Transverse colon (tissue), 4 donors: ENCODE results near the gene HSH2D. TPM values are rescaled to one million over a fixed set of nuclear protein-coding genes. Genes with fewer than 3 reads are reported as not detected.

Experiments used
- DNase-seq: peaks from one replicate; pipeline ENCODE4 v3.0.0-alpha.2; 2019
- H3K27ac ChIP-seq, 4 donors: fragments of 200-600 bp; sonication (generic); 2 replicates each; pipeline ENCODE4 v1.5.1; 2016 to 2018; ENCODE audit warnings: inconsistent platforms in 4 of 4
- H3K27me3 ChIP-seq: fragments of 200-600 bp; sonication (generic); 2 replicates; pipeline ENCODE4 v1.5.1; 2017; ENCODE audit warnings: inconsistent platforms
- H3K36me3 ChIP-seq, 4 donors: fragments of 200-600 bp; sonication (generic); 2 replicates each; pipeline ENCODE4 v1.5.1; 2017 to 2019; ENCODE audit warnings: inconsistent platforms in 4 of 4
- H3K4me1 ChIP-seq, 4 donors: fragments of 200-600 bp; sonication (generic); 2 replicates each; pipeline ENCODE4 v1.5.1; 2017 to 2020; ENCODE audit warnings: inconsistent platforms in 4 of 4
- H3K4me3 ChIP-seq, 4 donors: fragments of 200-600 bp; sonication (generic); 1 replicate in 1 of 4; 2 replicates in 3 of 4; pipeline versions ENCODE4 v1.5.1 to v1.6.1; 2017 to 2019; ENCODE audit warnings: inconsistent platforms in 4 of 4
- H3K9me3 ChIP-seq, 2 donors: fragments of 200-600 bp; sonication (generic); 2 replicates each; pipeline ENCODE4 v1.5.1; 2017 to 2019; ENCODE audit warnings: inconsistent platforms in 2 of 2
- EP300 ChIP-seq: sonication (generic); formaldehyde crosslinking; IDR thresholded peaks from one replicate; pipeline ENCODE4 v1.6.1; 2017; ENCODE audit warnings: antibody characterized with exemption, low read depth
- POLR2A ChIP-seq: fragments of 450-650 bp; IDR thresholded peaks from one replicate; pipeline ENCODE4 v1.6.1; 2016; ENCODE audit warnings: antibody characterized with exemption, mild to moderate bottlenecking, moderate library complexity
- POLR2AphosphoS5 ChIP-seq, 3 donors: sonication (generic); formaldehyde crosslinking; IDR thresholded peaks; one replicate each; pipeline ENCODE4 v1.6.1; 2016; ENCODE audit warnings: antibody characterized with exemption in 3 of 3
- WGBS, 2 donors: methylation state at CpG; one replicate each; pipeline ENCODE4 v1.1.5; 2018; ENCODE audit warnings: low coverage in 1 of 2; 5-methylcytosine and 5-hydroxymethylcytosine counted together
- in situ Hi-C, 4 donors: fragments of 200-750 bp; cut with MboI; loops; one replicate each; pipeline versions ENCODE4 v1.15.0 to v1.15.1; 2017; ENCODE audit warnings: low sequenced_read_pairs in 3 of 4, low pct_ligation_motif_present in 1 of 4, low pct_unique_long_range_greater_than_20kb in 1 of 4
- intact Hi-C: fragments of 100-400 bp; cut with DNase I; formaldehyde crosslinking; loops from one replicate; pipeline ENCODE4 v1.15.1; 2023; ENCODE audit warnings: low total_unique reads
- total RNA-seq, 4 donors: library from RNA; depleted of rRNA; stranded (reverse); fragments of >200 nt; gene quantifications; one replicate each; pipeline ENCODE4 v1.1.0, GENCODE V29; 2016
- TF ChIP-seq, protein P1 (sequence below), 5 experiments: fragments of 200-600 bp in 3 of 5; fragments of 450-650 bp in 2 of 5; sonication (generic) in 3 of 5; IDR thresholded peaks; 1 replicate in 2 of 5; 2 replicates in 3 of 5; pipeline ENCODE4 v1.5.1; 2016 to 2017; ENCODE audit warnings: antibody characterized with exemption in 5 of 5, inconsistent platforms in 3 of 5, mild to moderate bottlenecking in 2 of 5, moderate library complexity in 1 of 5

HSH2D gene
- total RNA-seq, 4 donors from 2014 or later = 17.6 to 55.4 (median 30.8) TPM

DNA sequence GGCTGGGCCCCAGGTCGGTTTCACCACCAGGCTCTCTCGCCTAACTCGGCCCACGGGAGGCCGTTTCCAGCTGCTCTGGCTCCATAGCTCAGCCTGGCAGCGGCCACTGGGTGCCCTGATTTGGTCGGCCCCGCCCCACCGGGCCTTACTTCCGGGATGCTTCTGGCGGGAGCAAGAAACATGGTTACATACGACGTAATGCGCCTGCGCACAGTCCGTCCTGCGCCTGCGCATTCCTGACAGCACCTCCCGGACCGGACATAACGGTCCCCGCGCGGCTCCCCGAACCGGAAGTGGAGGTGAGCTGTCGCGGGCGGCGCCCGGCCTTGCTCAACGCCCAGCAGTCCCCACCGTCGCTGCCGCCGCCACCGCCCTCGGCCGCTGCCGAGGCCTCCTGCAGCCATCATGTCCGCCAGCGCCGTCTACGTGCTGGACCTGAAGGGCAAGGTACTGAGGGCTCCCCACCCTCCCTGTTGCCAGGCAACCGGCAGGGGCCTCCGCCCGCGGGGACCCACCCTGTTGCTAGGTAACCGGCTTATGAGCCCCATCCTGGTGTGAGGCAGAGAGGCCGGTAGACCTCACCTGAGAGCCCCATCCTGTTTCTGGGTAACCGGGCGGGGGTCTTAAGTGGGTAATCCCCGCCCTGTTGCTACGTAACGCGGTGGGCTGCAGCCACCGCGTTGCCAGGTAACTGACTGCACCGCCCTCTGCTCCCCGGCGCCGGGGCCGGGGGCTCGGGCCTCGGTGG is 54.3 kb downstream of the HSH2D start, which contains the start of gene AP1M1:
TSS of gene AP1M1 (plus strand) at position 290 of the 748 bp plus-strand sequence. CDS start at position 406, 116 bp downstream.
- intact Hi-C loops = no loop called here
- peak; percentile 98 for DNase-seq
- H3K27ac ChIP-seq = peak within 1 kb of the TSS; percentile 88 to 94 (median 90)
- H3K36me3 ChIP-seq = no peaks in the 10 kb centered on the region
- in situ Hi-C loops = loop anchor here (25.0 kb wide), 2 partner anchors 360 to 560 kb away; partner anchors contain the start of gene CYP4F3 (in 3 of the 4)
- TF ChIP-seq EP300 (peak; percentile 12), POLR2AphosphoS5 (IDR thresholded peaks at IDR 0.05) (peak; percentile 37 to 39 (median 37)), POLR2A (peak; percentile 46)
- TF ChIP-seq, protein P1, sequence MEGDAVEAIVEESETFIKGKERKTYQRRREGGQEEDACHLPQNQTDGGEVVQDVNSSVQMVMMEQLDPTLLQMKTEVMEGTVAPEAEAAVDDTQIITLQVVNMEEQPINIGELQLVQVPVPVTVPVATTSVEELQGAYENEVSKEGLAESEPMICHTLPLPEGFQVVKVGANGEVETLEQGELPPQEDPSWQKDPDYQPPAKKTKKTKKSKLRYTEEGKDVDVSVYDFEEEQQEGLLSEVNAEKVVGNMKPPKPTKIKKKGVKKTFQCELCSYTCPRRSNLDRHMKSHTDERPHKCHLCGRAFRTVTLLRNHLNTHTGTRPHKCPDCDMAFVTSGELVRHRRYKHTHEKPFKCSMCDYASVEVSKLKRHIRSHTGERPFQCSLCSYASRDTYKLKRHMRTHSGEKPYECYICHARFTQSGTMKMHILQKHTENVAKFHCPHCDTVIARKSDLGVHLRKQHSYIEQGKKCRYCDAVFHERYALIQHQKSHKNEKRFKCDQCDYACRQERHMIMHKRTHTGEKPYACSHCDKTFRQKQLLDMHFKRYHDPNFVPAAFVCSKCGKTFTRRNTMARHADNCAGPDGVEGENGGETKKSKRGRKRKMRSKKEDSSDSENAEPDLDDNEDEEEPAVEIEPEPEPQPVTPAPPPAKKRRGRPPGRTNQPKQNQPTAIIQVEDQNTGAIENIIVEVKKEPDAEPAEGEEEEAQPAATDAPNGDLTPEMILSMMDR (IDR thresholded peaks at IDR 0.05) = no peak
- 0% methylated on average over 13 of the region's 65 CpGs; no CpG with 5 or more reads in 1 of the 2 donors for WGBS, 2 donors
- no peaks in the 10 kb centered on the region for H3K27me3 ChIP-seq
- no peaks in the 10 kb centered on the region for H3K9me3 ChIP-seq
- H3K4me3 ChIP-seq = peak within 1 kb of the TSS; percentile 81 to 97 (median 87)
- peaks cover 26 to 41% (median 30%) of the 10 kb centered on the region in 4 donors for H3K4me1 ChIP-seq

DNA sequence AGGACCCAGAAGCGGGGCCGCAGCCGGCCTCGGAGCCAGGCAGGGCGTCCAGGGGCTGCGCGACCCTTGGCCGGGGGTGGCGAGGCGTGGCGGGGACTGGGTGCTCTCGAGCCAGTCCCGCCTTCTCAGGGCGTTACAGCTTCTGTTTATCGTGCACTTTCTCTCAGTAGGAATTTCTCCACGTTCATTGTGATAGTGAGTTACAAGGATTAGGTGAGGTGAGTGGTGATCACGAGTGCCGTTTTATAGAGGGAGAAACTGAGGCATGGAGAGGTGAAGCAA is 54.8 kb downstream of the HSH2D start:
- peak overlapping the region; percentile 88 to 94 (median 90) for H3K27ac ChIP-seq
- TF ChIP-seq EP300 (no peak), POLR2A (no peak), POLR2AphosphoS5 (IDR thresholded peaks at IDR 0.05) (no peak)
- TF ChIP-seq, protein P1 (IDR thresholded peaks at IDR 0.05) = no peak

DNA sequence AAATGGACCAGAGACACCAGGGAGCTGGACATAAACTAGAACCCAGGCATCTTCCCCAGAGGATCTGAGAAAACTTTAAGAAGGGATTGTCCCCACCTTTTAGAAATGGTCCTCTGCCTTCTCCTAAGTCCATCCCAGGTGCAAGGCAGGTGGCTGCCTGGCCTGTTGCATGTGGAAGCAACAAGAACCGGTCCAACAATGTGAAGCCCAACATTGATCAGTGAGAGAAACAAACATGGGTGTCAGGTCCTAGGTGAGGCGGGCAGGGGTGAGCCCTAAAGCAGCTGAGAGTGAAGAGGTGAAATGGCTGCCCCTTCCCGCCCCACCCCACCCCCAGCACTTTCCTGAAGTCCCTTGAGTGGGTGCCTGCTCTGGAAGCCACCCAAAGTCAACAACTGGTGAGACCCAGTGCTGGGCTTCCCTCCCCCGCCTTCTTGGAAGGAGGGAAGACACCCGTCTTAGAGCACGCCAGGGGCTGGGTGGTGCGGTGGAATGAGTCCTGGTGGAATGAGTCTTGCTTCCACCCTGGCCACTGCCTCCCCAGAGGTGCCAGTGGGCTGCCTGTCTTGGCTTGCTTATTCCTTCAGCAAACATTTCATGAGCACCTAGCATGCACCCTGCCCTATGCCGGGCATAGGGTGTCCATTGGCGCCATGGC is 55.9 kb downstream of the HSH2D start:
- in situ Hi-C loops (loop anchor here (25.0 kb wide), 2 partner anchors 362 to 562 kb away; partner anchors contain the start of gene CYP4F3 (in 3 of the 4)), intact Hi-C loops (no loop called here)
- 87% methylated on average over 9 of the region's 9 CpGs; no CpG with 5 or more reads in 1 of the 2 donors for WGBS, 2 donors
- peaks cover 0 to 6% (median 0%) of the 10 kb centered on the region in 4 donors for H3K36me3 ChIP-seq
- peak overlapping the region in 1 of 4 donors; percentile 92 for H3K27ac ChIP-seq
- no peak for DNase-seq
- no peak overlapping the region for H3K4me3 ChIP-seq
- peaks cover 26 to 41% (median 30%) of the 10 kb centered on the region in 4 donors for H3K4me1 ChIP-seq
- H3K9me3 ChIP-seq = no peaks in the 10 kb centered on the region
- no peak for TF ChIP-seq EP300
- no peaks in the 10 kb centered on the region for H3K27me3 ChIP-seq

More for the DNA sequence above, 54.8 kb downstream of the HSH2D start:
- in situ Hi-C loops = loop anchor here (25.0 kb wide), 2 partner anchors 361 to 561 kb away; partner anchors contain the start of gene CYP4F3 (in 3 of the 4)
- DNase-seq = peak; percentile 40
- H3K4me1 ChIP-seq = peaks cover 26 to 41% (median 30%) of the 10 kb centered on the region in 4 donors
- no peaks in the 10 kb centered on the region for H3K27me3 ChIP-seq
- no peaks in the 10 kb centered on the region for H3K9me3 ChIP-seq
- peak overlapping the region; percentile 81 to 97 (median 87) for H3K4me3 ChIP-seq
- 0 to 1% methylated on average over 2 to 17 of the region's 18 CpGs for WGBS, 2 donors
- peaks cover 0 to 1% (median 0%) of the 10 kb centered on the region in 4 donors for H3K36me3 ChIP-seq
- intact Hi-C loops = no loop called here

DNA sequence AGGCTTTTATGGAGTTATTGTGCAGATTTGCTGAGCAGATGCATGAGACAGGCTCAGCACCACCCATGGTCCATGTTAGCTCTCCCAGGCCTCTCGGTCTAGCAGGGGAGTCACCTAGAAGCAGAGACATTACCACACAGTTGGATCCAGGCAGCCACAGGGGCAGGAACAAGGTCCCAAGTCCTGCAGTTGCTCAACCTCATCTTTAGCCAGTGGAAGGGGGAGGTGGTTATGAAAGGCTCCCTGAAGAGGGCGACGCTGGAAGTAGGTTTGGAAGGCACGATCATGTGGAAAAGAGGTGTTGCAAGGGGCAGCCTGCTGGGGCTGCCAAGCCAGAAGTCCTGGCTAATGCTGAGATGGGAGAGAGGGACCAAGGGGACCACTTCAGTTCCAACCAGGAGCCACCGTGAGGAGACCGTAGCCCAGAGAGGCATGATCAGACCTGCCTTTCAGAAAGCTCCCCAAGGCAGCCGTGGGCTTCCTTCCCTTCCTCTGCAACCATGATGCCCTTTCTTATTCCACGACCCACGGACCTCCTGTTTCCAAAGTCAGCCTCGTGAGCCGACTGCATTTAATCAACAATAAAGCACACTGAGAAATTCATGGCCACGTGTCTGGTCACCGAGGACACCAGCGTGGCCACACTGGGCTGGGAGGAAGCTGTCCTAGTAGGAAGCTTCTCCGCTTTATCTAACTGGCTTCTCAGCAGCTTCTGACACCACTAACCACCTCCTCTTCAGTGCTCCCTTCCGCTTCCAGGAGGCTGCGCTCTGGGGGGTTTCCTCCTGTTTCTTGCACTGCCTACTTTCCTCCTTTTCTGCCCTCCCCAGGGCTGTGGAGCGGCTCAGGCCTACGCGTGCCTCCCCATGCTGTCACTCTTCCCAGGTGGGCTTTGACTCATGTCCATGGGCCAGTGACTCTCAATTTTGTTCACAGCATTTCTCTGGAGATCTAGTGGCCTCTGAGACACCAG is 56.8 kb downstream of the HSH2D start:
- H3K27me3 ChIP-seq = no peaks in the 10 kb centered on the region
- DNase-seq = no peak
- no peaks in the 10 kb centered on the region for H3K9me3 ChIP-seq
- in situ Hi-C loops = no loop called here
- H3K4me1 ChIP-seq = peaks cover 26 to 41% (median 30%) of the 10 kb centered on the region in 4 donors
- TF ChIP-seq POLR2AphosphoS5 (IDR thresholded peaks at IDR 0.05) (no peak), EP300 (no peak), POLR2A (no peak)
- TF ChIP-seq, protein P1 (IDR thresholded peaks at IDR 0.05) = no peak
- 85 to 88% methylated on average over 9 to 20 of the region's 20 CpGs for WGBS, 2 donors
- intact Hi-C loops = no loop called here
- H3K4me3 ChIP-seq = no peak overlapping the region
- H3K36me3 ChIP-seq = peaks cover 0 to 6% (median 0%) of the 10 kb centered on the region in 4 donors
- no peak overlapping the region for H3K27ac ChIP-seq
